ENCODE data around the gene ATAD1.
"Not testable (repeated sequence)": the region's sequence is repeated elsewhere in the genome, so short reads cannot be mapped to it uniquely, and the experiment has no call there.

Gene ATAD1

GRCh38 chr10:87845624-87845998 is 27.6 kb upstream of the ATAD1 start:
- no peak for DNase-seq

DNA sequence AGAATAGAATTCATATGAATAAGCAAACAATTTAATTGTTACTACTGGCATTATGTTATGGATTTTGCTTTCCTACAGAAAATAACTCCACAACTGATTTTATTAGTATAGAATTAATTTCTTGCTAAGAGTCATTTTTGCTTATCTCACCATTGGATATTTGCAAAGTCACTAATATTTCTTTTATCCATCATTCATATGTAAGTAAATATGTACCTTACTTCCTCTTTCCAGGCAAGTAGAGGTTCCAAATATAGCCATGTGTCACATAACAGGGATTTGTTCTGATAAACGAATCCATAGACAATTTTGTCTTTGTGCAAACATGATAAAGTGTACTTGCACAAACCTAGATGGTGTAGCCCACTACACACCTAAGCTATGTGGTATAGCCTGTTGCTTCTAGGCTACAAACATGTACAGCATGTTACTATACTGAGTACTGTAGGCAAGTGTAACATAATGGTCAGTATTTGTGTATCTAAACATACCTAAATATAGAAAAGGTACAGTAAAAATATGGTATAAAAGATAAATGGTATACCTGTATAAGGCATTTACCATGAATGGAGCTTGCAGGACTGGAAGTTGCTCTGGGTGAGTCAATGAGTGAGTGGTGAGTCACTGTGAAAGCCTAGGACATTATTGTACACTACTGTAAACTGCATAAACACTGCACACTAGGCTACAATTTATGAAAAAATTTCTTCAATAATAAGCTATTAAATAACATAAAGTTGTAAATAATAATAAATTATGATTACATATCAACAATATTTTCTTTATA is 27.0 kb upstream of the ATAD1 start:
- no peak for DNase-seq

DNA sequence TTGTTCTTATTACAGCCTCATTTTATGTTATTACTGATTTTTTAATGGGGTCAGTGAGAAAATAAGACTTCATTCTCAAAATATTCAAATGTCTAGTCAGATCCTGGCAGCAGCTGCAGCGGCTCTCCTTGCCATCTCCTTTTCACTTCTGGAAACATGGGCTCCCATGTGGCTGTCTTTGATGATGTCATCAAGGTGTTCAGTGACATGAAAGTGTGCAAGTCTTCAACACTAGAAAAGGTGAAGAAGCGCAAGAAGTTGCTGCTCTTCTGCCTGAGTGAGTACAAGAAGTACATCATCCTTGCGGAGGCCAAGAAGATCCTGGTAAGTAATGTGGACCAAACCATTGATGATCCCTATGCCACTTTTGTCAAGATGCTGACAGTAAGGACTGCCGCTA is 25.7 kb upstream of the ATAD1 start:
- DNase-seq, result no peak

DNA sequence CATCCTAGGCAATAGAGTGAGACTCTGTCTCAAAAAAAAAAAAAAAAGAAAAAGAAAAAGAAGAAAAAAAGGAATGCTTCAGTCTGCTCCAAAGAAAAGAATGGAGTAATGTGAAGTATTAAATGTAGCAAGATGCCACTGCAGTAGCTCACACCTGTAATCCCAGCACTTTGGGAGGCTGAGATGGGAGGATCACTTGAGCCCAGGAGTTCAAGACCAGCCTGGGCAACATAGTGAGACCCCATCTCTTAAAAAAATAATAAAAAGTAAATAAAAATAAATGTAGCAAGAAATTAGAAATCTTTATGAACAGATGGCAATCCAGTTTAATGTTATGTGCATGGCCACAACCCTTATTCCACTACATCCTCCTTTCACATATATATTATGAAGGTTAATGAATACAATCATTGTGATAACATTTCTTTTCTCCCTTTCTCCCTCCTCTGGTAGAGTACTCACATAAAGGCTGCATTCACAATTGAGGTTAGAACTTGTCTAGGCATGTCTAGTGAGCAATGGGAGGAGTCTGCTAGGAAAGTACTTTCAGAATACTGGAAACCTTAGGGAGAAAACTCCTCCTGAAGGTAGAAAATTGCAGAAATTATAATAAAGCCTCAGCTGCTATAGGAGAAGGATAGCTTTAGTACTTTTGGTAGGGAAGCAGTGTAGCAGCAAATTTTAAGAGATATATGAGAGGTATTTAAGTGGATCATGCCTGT is 24.9 kb upstream of the ATAD1 start:
- DNase-seq, result no peak

DNA sequence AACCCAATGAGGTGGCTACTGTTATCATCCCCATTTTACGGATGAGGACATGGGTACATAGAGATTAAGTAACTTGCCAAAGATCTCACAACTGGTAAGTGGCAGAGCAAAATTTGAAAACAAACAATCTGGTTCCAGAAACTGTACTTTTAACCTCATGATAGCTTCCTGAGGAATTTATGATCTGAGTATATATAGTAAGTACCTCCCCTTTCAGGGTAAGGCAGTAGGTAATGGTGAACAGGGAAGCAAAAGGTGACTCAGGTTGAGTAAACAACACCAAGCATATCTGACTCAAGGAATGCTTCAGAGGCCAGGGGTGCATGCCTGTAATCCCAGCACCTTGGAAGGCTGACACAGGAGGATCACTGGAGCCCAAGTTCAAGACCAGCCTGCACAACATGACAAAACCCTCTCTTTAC is 24.2 kb upstream of the ATAD1 start:
- DNase-seq, result no peak

- DNase-seq, result no peak
Observed at GRCh38 chr10:87841186-87841585, 23.2 kb upstream of the ATAD1 start.

DNA sequence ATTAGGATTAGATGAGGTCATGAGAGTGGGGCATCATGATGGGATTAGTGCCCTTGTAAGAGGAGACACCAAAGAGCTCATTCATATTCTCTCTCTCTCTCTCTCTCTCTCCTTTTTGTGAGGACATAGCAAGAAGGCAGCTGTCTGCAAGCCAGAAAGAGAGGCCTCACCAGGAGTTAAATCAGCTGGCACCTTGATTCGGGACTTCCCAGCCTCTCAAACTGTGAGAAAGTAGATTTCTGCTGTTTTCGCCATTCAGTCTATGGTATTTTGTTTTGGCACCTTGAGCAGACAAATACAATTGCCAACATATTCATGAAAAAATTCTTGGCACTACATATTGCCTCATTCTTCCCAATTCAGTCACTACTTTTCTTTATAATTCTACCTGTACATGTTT is 20.6 kb upstream of the ATAD1 start:
- no peak for DNase-seq

DNA sequence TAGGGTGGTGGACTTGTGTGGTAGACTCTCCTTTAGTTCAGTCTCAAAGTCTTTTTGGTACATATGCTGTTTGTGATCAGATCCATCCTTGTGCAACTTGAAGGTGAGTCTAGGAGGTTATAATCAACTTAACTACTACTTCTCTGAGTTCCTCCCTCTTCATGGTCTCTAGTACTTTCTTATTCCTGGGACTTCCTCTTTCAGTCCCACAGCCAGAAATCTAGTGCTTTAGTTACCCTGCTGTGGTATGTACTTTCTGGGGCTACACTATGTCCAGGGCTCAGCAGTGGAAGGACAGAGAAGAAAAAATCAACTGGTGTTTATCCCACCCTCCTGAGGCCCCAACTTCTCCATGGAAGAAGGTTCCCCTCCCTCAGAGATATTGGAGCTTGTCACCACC is 19.4 kb upstream of the ATAD1 start:
- no peak for DNase-seq

GRCh38 chr10:87836098-87836497 is 18.1 kb upstream of the ATAD1 start:
- no peak for DNase-seq

DNA sequence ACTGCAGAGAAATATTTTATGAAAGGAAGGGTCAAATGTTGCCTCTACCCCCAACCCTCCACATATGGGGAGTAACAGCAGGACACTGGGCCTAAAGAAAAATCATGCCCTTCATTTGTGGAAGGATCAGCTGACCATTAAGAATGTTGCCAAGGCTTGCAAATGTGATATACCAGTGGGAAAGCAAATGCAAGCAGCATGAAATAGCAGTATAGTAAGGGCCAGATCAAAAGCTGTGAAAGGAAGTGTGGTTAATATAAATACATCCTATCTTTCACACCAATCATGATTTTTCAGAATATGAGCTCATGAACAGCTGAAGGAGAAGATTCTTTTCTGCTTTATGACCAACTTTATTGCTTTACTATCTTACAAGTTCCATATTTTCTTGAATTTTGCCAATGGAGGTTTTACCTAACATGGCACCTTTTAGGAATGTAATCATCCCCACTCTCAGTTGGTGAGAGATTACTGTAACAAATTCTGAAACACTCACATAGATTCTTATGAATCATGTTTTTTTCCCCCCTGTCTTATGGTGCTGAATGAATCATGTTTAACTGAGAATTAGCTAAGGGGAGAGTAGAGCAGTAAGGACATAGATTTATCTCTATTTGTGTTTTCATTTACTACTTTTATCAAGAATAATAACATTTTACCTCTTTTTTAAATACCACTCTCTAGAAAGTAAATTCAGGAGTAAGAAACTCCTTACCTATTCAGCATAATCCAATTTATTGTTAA is 12.1 kb upstream of the ATAD1 start:
- DNase-seq, result no peak

DNA sequence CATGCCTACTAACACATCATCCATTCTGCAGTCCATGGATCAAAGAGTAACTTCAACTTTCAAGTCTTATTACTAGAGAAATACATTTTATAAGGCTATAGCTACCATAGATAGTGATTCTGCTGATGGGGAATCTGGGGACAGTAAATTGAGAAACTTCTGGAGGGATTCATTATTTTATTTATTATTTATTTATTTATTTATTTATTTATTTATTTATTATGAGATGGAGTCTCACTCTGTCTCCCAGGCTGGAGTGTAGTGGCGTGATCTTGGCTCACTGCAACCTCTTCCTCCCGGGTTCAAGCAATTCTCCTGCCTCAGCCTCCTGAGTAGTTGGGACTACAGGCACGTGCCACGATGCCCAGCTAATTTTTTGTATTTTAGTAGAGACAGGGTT is 11.0 kb upstream of the ATAD1 start:
- not testable (repeated sequence) for DNase-seq

DNA sequence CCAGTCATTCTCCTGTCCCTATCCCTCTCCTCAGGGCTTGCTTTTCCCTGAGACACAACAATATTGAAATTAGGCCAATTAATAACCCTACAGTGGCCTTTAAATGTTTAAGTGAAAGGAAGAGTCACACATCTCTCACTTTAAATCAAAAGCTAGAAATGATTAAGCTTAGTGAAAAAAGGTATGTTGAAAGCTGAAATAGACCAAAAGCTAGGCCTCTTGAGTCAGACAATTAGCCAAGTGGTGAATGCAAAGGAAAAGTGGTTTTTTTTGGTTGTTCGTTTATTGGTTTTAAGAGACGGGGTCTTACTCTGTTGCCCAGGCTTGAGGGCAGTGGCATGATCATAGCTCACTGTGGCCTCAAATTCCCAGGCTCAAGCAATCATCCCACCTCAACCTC is 9.7 kb upstream of the ATAD1 start:
- no peak for DNase-seq

DNA sequence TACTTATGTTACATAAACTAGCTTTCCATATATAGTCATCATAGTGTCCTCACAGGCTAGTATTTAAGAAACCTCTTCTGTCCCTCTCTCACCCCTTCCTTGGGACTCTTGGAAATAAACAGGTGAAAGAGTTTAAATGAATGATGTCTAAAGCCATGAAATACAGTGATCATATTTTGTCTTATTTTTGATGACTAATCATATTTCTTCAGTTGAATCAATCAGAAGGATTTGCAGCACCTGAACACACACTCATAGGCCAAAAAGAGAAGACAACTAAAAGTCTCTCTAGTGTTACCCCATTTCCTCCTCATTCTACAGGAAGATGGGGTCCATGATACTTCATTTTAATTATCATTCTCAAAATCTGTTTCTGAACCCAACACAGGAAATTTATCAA is 8.6 kb upstream of the ATAD1 start:
- DNase-seq, result no peak

- no peak for DNase-seq
Observed at GRCh38 chr10:87819289-87819585, 1.2 kb upstream of the ATAD1 start.

DNA sequence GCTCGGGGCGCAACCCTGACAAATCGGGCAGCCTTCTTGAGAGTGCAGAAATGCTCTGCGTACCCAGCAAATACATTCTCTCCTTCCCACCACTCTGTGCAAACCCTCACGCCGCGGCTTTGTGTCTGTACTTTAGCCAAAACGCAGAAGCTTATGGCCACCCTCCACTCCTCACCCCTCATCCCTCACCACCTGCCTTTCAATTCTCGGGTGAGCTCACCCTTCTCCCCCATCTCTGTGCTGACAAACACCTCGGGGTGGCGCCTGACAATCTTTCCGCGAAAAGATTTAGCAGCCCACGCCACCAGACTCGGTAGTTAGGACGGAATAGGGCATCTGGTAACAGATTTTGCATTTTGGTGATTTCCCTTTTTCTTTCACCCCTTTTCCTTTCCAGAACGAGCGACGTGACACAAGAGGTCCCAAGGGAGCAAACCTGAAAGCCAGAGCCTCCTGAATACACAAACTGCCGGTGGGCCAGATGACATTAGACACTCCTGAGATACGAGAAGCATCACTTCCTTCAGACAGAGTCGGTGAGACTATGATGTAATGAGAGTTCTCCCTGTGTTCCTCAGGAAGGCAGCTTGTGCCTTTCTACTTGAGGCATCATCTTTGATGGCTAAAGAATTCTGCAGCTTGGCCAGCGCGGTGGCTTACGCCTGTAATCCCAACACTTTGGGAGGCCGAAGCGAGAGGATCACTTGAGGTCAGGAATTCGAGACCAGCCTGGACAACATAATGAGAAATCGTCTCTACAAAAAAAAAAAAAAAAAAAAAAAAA is 671 bp upstream of the ATAD1 start:
- peak; percentile 16 to 47 (median 22) for DNase-seq

- no peak for DNase-seq
Observed at GRCh38 chr10:87816898-87817608, 973 bp downstream of the ATAD1 start.

GRCh38 chr10:87816163-87816897 is 1.7 kb downstream of the ATAD1 start:
- no peak for DNase-seq

DNA sequence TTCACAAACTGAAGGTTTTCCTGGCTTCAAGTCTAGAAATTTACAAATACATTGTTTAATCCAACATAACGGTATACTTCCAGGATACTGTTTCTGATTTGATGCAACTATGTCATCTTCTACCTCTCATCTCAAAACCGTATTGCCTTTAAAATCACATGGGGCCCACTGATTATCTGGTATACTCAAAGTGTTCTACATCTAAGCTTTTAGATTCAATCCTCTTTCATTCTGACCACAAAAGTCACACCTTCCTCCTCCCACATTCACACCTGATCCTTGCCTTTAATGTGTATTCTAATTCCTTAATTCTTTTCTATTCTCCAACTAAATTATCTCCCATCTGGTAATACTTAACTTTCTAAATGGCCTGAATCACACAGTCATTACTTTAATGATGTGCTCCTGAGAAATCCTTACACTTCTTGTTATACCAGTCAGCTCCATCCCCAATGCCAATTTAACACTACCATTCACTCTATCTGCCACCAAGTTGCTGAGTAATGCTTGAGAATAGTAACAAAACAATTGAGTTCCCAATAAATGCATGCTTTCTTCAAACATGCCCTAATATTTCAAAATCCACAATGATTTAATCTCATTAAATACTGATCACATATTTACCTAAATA is 13.0 kb downstream of the ATAD1 start:
- no peak for DNase-seq

GRCh38 chr10:87803831-87804230 is 14.2 kb downstream of the ATAD1 start:
- DNase-seq, result no peak

DNA sequence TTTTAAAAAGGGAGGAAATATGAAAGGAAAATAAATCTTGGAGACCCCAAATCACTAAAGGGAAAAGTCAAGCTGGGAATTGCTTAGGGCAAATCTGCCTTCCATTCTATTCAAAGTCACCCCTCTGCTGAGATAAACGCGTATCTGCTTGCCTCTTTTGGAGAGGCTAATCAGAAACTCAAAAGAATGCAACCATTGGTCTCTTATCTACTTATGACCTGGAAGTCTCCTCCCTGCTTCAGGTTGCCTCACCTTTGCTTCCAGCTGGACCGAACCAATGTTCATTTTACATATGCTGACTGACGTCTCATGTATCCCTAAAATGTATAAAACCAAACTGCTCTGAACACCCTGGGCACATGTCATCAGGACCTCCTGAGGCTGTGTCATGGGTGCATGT is 14.7 kb downstream of the ATAD1 start:
- no peak for DNase-seq

DNA sequence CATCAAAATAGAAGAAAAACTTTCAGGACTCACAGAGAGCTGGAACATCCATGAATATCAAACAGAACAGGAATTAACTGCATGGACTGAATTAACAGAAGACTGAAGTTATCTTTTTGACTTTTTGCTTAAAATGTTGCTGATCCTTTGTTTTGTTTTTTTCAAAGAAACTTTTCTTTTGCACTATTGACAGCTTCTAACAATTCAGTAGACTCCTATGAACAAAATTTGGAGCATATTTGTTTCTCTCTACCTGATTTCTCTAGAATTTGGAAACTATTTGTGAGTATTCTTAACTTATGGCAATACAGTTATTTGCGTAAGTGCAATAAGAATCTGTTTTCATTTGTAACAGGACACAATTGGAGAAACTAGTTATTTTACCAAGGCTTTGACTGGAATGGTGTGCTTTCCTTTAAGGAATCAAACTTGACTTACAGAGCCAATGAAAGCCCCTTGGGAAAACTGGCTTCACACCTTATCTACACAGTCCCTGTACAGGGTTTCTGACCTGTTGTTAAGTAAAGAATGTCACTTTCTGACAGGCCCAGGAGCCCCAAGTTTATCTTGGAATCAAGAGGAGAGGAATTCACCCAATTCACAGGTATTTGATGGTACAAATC is 16.1 kb downstream of the ATAD1 start:
- DNase-seq, result not testable (repeated sequence)

Data from activated CD4-positive, CD25-positive, alpha-beta regulatory T cell (primary cell).